ENCODE data around the gene HEXIM1.
"Not testable (repeated sequence)": the region's sequence is repeated elsewhere in the genome, so short reads cannot be mapped to it uniquely, and the experiment has no call there.

The HEXIM1 gene

DNA sequence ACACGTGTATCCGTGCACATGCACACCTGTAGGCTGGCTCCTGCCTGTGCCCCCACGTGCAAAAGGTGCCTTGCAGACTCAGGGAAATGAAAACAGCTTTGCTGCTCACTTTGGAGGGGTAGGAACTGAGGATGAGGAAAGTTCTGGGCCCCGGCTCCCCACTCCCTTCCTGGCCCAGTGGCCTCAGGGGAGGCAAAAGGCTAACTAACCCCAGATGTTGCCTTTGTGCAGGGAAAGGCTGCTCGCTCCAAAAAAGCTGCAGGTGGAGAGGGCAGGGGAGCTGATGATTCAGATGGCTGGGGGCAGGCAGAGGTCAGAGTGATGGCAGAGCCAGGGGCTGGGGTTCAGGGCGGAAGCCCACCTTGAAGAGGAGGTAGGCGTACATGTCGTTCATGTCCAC lies 28.3 kb upstream of the HEXIM1 start:
- TF ChIP-seq, protein P1, sequence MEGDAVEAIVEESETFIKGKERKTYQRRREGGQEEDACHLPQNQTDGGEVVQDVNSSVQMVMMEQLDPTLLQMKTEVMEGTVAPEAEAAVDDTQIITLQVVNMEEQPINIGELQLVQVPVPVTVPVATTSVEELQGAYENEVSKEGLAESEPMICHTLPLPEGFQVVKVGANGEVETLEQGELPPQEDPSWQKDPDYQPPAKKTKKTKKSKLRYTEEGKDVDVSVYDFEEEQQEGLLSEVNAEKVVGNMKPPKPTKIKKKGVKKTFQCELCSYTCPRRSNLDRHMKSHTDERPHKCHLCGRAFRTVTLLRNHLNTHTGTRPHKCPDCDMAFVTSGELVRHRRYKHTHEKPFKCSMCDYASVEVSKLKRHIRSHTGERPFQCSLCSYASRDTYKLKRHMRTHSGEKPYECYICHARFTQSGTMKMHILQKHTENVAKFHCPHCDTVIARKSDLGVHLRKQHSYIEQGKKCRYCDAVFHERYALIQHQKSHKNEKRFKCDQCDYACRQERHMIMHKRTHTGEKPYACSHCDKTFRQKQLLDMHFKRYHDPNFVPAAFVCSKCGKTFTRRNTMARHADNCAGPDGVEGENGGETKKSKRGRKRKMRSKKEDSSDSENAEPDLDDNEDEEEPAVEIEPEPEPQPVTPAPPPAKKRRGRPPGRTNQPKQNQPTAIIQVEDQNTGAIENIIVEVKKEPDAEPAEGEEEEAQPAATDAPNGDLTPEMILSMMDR (IDR thresholded peaks at IDR 0.05; ENCODE audit: low read depth, low read length, missing control alignments): no peak
- Histone ChIP-seq H3K36me3 (replicated peaks) (no peaks in the 10 kb centered on the region), H3K27ac (no peak overlapping the region), H3K4me3 (ENCODE audit: low read depth, low read length) (no peak overlapping the region), H3K27me3 (replicated peaks) (no peaks in the 10 kb centered on the region)
- in situ Hi-C loops (cut with HindIII; ENCODE audit: low pct_ligation_motif_present, low sequenced_read_pairs): no loop called here
- DNase-seq: no peak

DNA sequence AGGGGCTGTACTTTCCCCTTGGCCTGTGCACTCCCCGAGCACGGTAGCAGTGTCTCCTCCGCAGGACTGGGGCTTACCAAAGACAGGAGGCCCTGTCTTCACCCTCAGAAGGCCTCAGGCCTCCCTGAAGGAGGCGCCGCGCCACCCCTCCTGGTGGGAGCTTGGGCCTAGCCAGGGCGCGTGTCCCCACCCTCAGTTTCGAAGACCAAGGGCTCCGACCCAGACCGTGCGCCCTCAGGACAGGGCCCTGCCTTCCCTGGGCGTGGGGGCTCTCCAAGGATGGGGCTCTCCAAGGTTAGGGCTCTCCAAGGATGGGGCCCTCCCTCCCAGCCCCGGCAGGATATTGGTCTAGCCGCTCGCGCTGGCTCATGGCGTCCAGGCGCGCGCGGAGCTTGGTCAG lies 27.7 kb upstream of the HEXIM1 start:
- Histone ChIP-seq H3K36me3 (replicated peaks) (no peaks in the 10 kb centered on the region), H3K4me3 (ENCODE audit: low read depth, low read length) (no peak overlapping the region), H3K27me3 (replicated peaks) (no peaks in the 10 kb centered on the region), H3K27ac (no peak overlapping the region)
- in situ Hi-C loops (cut with HindIII; ENCODE audit: low pct_ligation_motif_present, low sequenced_read_pairs): no loop called here
- TF ChIP-seq, protein P1 (IDR thresholded peaks at IDR 0.05; ENCODE audit: low read depth, low read length, missing control alignments): no peak
- no peak for DNase-seq

DNA sequence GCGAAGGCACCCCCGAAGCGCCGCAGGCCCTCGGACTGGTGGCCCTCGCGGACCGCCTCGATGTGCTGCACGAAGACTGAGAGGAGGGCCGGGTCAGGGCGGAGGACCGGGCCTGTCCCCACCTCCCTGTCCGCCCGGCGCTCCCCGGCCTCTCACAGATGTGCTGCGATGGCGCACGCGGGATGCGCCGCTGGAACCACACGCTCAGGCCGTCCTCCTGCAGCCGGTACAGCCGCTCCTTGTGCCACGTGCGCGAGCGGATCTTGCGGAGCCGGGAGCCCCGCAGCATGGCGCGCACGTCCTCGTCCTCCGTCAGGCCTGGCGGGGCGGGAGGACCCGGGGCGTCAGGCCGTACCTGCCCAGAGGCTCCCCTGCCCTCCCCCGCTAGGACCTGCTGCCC lies 27.2 kb upstream of the HEXIM1 start:
- no peaks in the 10 kb centered on the region for H3K36me3 ChIP-seq (replicated peaks)
- in situ Hi-C loops (cut with HindIII; ENCODE audit: low pct_ligation_motif_present, low sequenced_read_pairs): no loop called here
- no peak for DNase-seq

DNA sequence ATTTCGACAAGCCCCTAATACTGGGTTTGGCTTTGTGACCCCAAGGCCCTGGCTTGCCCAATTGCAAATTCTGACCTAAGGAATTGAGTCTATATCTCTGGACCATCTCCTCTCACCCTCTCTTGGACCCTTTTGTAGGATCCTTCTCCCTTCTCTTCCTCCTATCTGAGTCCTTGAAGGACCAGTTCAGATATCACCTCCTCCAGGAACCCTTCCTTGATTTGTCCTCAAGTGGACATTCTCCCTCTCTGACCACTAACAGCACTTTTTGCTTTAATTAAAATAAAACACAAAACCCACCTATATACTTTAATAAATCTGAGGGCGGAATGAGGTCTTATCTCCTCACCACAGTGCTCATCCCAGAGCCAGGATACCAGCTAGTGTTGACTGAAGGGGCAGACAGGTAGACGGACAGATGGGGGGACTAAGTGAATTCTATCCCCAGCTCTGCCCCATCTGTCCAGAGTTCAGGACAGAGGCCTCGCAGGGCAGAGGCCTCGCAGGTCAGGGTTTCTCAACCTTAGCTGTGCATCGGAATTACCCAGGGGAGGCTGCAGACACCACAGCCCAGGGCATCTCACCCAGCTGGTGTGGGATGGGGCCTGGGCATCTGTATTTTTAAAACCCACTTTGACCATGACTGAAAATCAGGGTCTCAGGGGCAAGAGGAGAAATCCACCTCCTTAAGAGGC lies 25.1 kb upstream of the HEXIM1 start:
- no peak overlapping the region for H3K4me3 ChIP-seq (ENCODE audit: low read depth, low read length)
- no peak overlapping the region for H3K27ac ChIP-seq
- no peaks in the 10 kb centered on the region for H3K36me3 ChIP-seq (replicated peaks)
- TF ChIP-seq, protein P1 (IDR thresholded peaks at IDR 0.05; ENCODE audit: low read depth, low read length, missing control alignments): no peak
- no peaks in the 10 kb centered on the region for H3K27me3 ChIP-seq (replicated peaks)
- in situ Hi-C loops (cut with HindIII; ENCODE audit: low pct_ligation_motif_present, low sequenced_read_pairs): no loop called here
- no peak for DNase-seq

More for the DNA sequence above, 27.2 kb upstream of the HEXIM1 start:
- H3K27me3 ChIP-seq (replicated peaks): no peaks in the 10 kb centered on the region
- no peak overlapping the region for H3K27ac ChIP-seq
- TF ChIP-seq, protein P1 (IDR thresholded peaks at IDR 0.05; ENCODE audit: low read depth, low read length, missing control alignments): no peak
- H3K4me3 ChIP-seq (ENCODE audit: low read depth, low read length): no peak overlapping the region

DNA sequence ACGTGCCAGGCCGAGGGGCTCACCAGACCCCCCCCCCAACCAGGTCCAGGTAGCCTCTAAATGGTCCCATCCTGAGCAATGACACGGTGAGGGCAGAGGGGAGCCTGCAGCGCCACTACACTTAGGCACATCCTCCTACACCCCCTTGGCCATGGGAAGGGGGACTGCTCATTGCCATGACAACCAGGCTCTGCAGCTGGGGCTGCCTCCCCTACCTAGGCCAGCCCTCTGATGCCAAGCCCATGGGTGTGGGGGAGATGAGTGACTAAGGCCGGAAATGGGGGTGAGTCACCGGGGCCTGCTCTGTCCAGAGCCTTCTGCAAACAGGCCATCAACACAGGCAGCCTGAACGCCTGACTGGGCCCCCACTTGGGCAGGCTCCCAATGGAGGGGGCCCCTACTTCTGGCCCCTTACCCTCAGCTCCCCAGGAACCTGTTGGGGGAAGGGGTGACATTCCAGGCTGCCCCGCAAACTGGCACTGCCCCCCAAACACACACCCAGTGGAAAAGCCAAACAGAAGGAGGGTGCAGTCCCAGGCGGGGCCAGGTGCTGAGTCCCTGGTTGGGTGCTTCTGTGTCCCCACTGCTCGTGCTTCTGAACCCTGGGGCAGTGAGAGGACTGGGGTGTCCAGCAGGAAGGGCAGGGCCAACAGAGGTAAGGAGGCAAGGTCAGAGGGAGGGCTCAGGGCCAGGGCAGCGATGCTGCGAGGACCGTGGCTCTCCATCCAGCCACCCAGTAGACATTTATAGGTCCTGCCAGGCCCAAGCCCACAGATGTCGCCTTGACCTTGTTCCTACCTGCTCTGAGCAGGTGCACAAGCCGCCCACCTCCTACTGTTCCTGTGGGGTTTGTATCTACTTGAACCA lies 24.1 kb upstream of the HEXIM1 start:
- Histone ChIP-seq H3K36me3 (replicated peaks) (no peaks in the 10 kb centered on the region), H3K27ac (peak overlapping the region; percentile 13), H3K27me3 (replicated peaks) (no peaks in the 10 kb centered on the region), H3K4me3 (ENCODE audit: low read depth, low read length) (no peak overlapping the region)
- TF ChIP-seq, protein P1 (IDR thresholded peaks at IDR 0.05; ENCODE audit: low read depth, low read length, missing control alignments): no peak
- in situ Hi-C loops (cut with HindIII; ENCODE audit: low pct_ligation_motif_present, low sequenced_read_pairs): no loop called here
- peak; percentile 86 for DNase-seq

DNA sequence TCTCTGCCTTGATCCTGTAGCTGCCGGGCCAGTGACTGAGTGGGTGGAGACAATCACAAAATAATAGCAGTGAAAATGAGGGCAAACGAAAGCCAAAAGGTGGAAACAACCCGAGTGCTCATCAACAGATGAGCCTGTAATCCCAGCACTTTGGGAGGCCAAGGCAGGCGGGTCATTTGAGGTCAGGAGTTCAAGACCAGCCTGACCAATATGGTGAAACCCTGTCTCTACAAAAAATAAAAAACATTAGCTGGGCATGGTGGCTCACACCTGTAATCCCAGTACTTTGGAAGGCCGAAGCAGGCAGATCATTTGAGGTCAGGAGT lies 23.5 kb upstream of the HEXIM1 start:
- DNase-seq; in situ Hi-C loops (cut with HindIII; ENCODE audit: low pct_ligation_motif_present, low sequenced_read_pairs); H3K27ac ChIP-seq; H3K36me3 ChIP-seq (replicated peaks); H3K4me3 ChIP-seq (ENCODE audit: low read depth, low read length); H3K27me3 ChIP-seq (replicated peaks): not testable (repeated sequence)
